ENCODE data around the gene OXTR.

OXTR gene

DNA sequence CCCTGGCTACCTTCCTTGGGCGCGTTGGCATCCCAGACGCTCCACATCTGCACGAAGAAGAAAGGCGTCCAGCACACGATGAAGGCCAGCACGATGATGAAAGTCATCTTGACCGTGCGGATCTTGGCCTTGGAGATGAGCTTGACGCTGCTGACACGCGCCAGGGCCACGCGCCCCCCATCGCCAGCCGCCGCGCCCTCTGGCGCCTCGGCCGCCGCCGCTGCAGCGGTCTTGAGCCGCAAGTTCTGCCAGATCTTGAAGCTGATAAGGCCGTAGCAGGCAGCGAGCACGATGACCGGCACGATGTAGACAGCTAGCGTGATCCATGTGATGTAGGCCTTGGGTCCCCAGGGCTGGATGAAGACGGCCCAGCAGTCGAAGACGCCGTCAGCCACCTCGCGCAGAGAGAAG is 2.2 kb downstream of the OXTR start:
- no peak for DNase-seq

- DNase-seq = no peak
Measured at GRCh38 chr3:8766148-8766547, 3.3 kb downstream of the OXTR start.

DNA sequence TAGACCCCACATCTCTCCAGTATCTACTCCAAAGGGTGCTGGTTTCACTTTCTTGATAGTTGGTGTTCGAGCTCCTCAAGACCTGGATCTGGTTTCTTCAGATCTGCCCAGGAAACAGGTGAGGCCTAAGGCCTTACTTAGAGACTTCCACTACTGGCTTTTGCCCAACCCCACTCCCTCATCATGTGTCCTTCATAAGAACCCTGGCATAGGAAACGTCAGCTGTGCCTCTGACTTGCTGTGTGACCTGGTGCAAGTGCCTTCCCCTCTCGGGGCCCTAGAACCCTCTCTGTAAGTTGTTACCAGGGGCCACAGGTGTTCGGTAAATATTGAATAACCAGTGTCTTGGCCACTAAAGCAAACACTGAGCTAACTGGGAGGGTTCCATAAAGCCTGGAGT is 3.9 kb downstream of the OXTR start:
- DNase-seq = no peak

DNA sequence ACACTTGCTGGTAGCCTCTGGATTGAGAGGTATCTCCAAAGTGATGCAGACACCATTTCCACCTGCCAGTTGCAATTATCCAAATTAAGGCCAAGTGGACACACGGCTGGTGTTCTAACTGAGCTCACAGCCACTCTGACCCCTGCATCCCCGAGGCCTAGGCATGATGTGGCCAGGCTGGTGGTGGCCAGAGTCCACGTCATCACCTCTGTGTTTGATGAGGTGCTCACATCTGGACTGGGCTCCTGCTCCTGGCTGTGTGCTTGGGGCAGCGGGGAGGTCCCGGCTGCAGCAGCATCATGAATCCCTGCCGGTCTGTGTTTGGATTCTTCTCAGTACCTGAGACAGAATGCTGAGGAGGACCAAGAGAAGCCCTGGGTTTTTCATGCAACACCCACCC is 4.9 kb downstream of the OXTR start:
- no peak for DNase-seq

GRCh38 chr3:8762607-8763377 is 6.6 kb downstream of the OXTR start:
- DNase-seq = no peak

- DNase-seq = no peak
Measured at GRCh38 chr3:8761866-8762265, 7.5 kb downstream of the OXTR start.

DNA sequence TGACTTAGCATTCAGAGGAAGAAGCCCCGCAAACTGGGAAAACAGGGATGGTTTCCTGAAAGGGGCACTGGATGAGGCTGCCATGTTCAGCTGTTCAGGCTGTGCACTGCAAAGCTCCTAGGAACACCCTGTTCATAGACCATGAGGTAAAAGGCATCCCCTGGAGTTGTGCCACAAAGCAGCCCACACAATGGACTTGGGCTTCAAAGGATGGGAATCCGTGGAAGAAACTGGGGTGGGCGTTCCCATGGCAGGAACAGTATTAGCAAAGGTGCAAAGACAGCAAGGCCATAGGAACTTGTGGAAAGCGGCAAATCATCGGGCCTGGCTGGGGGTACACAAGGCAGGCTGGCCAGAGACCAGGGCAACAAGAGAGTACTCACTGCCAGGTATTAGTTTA is 8.9 kb downstream of the OXTR start:
- DNase-seq = no peak

DNA sequence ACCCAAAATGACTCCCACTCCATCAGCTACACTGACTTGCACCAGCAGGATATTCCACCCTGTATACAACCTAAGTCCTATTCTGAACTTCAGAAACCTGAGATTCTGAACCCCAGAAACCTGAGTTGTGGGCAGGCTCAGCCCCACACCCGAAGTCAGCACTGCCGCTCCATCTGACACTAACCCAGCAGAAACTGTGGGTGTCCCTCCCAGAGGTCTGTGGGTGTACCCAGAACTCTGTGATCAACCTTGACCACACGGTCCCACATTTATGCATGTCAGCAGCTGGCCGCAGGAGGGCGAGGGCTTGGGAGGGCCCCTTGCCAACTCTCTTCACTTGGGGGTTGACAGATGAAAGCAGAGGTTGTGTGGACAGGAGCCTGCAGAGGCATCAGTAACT is 9.3 kb downstream of the OXTR start:
- DNase-seq = no peak

DNA sequence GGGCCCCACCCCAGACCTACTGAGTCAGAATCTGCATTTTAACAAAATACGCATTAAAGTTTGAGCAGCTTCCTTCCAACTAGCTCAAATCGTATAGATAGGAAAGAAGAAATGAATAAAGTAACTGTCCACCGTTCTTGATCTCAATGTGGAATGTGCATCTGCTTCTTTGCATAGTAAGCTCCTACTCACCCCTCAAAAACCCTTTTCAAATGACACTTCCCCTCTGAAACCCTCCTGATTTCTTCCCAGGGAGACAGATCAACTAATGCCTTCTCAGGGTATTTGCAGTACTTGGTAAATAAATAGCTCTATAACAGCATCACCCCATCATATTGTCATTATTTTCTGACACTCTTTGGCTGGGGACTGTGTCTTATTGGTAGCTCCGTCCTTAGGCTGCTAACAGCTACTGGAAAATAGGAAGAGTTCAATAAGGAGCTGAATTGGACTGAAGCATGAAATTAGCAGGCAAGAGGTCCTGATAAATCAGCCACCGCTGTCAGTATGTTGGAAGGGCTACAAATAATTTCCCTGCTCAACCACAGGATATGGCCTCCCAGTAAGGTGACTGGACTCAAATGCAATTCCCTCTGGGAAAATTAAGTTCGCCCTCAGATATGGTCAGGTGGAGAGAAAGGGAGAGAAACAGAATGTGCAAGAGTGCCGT is 10.2 kb downstream of the OXTR start:
- DNase-seq = no peak

- no peak for DNase-seq
Measured at GRCh38 chr3:8757551-8758518, 11.6 kb downstream of the OXTR start.

DNA sequence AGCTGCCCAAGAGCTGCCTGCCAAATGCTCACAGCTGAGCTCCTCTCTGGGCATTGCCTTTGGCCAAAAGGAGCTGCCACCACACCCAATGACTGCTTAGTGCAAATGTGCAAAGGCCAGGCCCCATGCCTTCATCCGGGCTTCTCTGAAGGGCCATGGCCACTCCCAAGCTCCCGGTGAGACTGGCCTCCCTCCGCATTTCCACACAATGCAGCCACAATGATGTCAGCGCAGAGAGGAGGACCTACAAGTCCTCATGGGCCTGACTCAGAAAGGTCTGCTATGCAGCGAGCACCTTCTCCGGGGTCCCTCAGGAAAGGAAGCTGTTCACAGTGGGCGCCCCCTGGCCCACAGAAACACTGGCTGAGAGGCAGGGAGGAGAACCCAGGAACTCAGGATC is 12.7 kb downstream of the OXTR start:
- DNase-seq = no peak

DNA sequence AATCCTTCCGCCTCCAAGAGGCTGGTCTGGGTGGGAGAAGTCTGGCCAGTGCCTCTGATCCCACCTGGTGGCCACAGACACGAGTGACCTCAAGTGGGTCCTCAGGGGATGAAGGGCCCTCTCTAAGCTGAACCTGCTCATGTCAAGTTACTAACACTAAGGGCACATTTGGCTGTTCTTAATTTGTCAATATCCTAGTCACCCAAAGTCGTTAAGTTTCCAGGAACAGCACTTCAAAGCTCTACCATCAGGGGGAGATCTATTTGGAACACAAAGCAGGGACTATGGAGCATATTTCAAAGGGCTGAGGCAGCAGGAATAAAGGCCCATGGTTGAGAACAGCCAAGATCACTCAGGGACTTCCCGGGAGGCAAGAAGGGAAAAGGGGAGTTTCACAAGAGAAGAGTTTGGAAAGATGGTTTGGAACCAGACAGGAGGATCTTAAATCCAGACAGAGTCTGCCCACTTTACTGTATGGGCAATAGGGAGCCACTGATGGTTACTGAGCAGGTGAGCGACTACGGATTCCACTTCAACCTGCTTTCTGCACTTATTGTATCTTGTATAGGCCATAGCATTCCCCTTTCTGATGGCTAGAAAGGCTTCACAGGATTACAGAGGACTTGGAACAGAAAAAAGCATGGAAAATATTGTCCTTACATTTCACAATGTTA is 13.7 kb downstream of the OXTR start:
- DNase-seq = no peak

DNA sequence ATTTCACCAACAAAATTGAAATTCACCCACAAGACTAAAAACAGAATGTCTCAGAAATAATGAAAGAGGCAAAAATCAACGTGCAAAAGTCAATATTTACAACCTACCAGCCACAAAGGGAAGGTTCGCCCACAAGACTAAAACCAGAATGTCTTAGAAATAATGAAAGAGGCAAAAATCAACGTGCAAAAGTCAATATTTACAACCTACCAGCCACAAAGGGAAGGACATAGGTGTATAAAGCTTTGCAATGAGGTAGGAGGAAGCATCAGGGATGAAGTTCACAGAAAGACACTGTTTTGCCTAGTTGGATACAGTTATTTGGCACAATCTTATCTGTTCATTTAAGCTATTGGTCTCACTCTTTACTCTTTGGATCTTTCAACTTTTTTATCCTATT is 14.3 kb downstream of the OXTR start:
- no peak for DNase-seq

- no peak for DNase-seq
Measured at GRCh38 chr3:8752832-8753231, 16.6 kb downstream of the OXTR start.

- DNase-seq = no peak
Measured at GRCh38 chr3:8749316-8749715, 20.1 kb downstream of the OXTR start.

DNA sequence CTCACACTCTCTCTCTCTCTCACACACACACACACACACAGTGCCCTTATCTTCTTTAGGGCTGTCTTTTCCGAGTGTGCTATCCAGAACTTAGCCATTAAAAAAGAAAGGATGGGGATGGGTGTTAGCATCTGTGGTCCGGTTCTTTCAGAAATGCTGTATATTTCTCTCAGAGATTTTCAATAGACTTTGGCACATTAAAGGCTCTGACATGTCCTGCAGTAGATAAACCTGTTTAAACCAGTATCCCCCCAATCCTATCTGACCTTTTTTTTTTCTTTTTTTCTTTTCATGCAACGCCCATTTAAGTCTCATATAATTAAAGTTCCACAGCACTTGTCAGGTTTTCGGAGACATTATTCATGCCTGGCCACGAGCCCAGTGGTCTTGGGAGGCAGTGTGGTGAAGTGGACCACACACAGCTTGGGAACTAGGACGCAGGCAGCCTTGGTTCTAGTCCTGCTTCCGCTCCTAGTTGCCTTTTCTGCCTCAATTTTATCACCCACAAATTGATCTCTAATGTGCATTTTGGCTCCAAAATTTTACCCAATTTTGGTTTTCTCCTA is 22.6 kb downstream of the OXTR start:
- no peak for DNase-seq

DNA sequence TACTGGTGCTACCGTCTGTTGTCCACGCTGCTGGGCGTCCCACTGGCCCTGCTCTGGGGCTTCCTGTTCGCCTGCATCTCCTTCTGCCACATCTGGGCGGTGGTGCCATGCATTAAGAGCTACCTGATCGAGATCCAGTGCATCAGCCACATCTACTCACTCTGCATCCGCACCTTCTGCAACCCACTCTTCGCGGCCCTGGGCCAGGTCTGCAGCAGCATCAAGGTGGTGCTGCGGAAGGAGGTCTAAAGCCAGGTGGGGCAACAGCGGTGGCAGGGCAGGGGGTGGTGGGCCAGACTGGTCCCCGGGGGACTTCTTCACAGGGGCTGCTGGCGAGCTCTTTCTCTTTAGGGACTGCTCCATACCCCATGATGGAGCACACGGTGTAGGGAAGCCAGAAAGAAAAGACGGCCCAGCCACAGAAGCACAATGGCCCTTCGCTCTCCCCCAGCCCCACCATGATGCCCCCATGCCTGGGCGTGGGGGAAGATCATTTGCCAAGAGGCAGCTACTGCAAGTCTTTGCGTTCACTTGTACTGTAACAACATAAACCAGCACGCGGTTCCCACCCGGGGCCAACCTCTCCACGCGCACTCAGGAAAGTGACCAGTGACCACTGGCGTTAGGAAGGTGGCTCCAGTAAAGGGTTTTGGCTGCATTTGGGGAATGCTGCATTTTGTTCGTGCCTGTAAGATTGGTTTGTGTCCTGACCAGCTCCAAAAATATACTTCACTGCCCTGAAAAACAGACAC is 23.6 kb downstream of the OXTR start:
- DNase-seq = no peak

DNA sequence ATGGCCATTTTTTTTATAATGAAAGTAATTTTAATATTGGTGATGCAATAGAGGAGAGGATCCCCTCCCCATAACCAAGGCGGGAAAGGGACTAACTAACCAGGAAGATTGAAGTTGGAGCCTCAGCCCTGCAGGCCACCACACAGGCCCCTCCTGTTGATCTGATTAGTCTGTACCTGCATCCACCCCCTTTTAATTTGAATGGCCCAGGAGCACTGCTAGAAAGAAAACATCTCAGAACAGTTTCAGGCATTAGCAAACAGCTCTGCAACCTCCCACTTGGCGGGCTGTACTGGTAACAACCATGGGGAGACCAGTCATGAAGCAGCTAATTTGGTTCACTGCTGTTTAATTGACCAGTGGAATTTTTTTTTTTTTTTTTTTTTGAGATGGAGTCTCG is 25.5 kb downstream of the OXTR start:
- no peak for DNase-seq

DNA sequence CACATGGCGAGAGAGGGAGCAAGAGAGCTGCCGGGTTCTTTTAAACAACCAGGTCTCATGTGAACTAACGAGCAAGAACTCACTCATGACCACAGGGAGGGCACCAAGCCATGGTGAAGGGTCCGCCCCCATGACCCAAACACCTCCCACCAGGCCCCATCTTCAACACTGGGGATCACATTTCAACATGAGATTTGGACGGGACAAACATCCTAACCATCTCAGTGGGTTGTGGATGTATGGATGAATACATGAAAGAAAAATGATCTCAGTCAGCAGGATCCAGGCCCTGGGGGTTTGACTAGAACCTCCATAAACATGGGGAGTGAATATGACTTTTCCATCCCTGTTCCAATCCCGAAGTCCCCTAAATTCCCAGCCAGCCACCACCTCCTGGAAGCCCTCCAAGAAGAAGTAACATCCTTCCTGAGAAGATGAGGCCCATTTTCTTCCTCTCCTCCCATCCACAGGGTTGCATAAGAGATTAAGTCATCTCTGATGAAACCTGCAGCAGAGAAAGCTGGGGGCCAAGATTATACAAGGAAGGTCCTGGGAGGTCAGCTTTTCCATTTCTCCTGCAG is 26.3 kb downstream of the OXTR start:
- peak; percentile 13 for DNase-seq

- no peak for DNase-seq
Measured at GRCh38 chr3:8741581-8742261, 27.7 kb downstream of the OXTR start.

Data from inflammatory macrophage treated with lipopolysaccharide for 4 hours (primary cell).